AG04449 (cell line): ENCODE results near the gene RFTN2.

Experiments
- CTCF ChIA-PET: fragments of 350-600 bp; formaldehyde crosslinking; extraction: SDS; loops from one replicate; lab custom pipeline; 2021; ENCODE audit warnings: antibody characterized with exemption; lab: Yijun Ruan, JAX
- POLR2A ChIA-PET: fragments of 400-600, 350-600 bp; formaldehyde crosslinking; extraction: SDS; loops from one replicate; lab custom pipeline; 2020; ENCODE audit warnings: antibody characterized with exemption, inconsistent platforms; lab: Yijun Ruan, JAX
- DNase-seq: peaks from one replicate; pipeline ENCODE4 v3.0.0-alpha.2; 2010; ENCODE audit warnings: low read depth, low spot score
- H3K4me3 ChIP-seq: 2 replicates; pipeline ENCODE4 v1.5.1; 2011; ENCODE audit warnings: low read depth, mild to moderate bottlenecking, control low read depth, low read length
- CTCF ChIP-seq: IDR thresholded peaks from one replicate; pipeline ENCODE4 v1.5.1; 2011; ENCODE audit warnings: mild to moderate bottlenecking, moderate library complexity, low read length, control low read depth, inconsistent platforms; ENCODE audit not compliant: insufficient read depth; ENCODE audit errors: missing control alignments

The RFTN2 gene

DNA sequence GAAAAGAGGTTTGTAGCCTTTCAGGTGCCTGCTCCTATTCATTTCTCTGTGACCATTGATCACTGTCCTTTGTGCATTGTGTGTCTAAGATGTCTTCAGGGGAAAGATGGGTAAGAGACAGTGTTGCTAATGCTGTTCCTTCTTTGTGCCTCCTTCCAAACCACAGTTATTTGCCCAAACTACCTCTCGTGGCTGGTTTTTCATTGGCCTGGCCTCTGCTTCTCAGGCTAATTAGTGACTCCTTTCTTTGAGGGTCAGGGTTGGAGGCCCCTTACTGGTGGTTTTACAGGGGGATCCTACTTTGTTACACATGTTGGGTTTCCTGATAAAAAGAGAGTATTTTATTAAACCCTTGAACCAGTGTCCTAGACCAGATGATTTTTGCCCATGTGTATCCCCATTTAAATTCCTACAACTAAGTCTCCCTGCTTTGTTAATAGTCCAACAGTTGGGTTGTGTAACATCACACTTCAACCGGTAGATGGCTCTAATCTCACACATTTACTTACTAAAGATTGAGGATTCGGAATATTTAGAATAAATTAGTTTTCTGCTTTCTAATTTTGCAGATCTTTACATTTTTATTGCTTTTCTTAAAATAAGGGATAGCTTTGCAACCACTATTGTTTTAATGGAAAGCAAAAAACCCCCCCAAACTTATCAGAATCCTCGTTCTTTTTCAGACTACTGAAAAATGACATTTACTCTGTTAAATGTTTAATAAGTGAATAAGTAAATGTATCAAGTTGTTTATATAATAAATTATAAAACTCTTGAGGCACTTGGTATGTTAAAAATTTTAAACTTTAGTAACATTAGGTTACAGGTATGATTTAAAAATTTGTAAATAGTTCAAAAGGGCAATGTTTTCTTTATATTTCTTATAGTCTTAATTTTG, 32.2 kb upstream of the RFTN2 start:
- TF ChIP-seq CTCF: peak; percentile 45
- DNase-seq: no peak
- POLR2A ChIA-PET: interaction anchor here (0.6 to 1.0 kb wide), 2 partner anchors 207 to 273 kb away, joined by 3 read pairs; partner anchors contain the start of genes HSPE1 and SF3B1

GRCh38 chr2:197706839-197707207, 31.4 kb upstream of the RFTN2 start:
- POLR2A ChIA-PET: interaction anchor here (0.6 to 1.0 kb wide), 2 partner anchors 207 to 272 kb away, joined by 3 read pairs; partner anchors contain the start of genes HSPE1 and SF3B1
- TF ChIP-seq CTCF: no peak
- CTCF ChIA-PET: interaction anchor here (0.7 to 3.8 kb wide), 13 partner anchors 9 to 264 kb away, joined by 3 to 33 read pairs (median 5); partner anchors contain the start of genes HSPD1 and HSPE1

More for the DNA sequence above, 32.2 kb upstream of the RFTN2 start:
- CTCF ChIA-PET: interaction anchor here (0.9 to 3.8 kb wide), 10 partner anchors 8 to 589 kb away, joined by 3 to 33 read pairs (median 5); no protein-coding TSS in a partner anchor
- H3K4me3 ChIP-seq: peak overlapping the region; percentile 90

GRCh38 chr2:197705912-197706838, 30.8 kb upstream of the RFTN2 start:
- ChIA-PET CTCF (interaction anchor here (0.7 to 3.8 kb wide), 12 partner anchors 8 to 263 kb away, joined by 3 to 33 read pairs (median 4); partner anchors contain the start of genes HSPD1 and HSPE1), POLR2A (interaction anchor here (1.0 to 1.8 kb wide), 2 partner anchors 206 to 271 kb away, joined by 3 to 4 read pairs; partner anchors contain the start of genes HSPE1 and SF3B1)
- TF ChIP-seq CTCF: no peak
- H3K4me3 ChIP-seq: peak overlapping the region; percentile 90
- no peak for DNase-seq

More at GRCh38 chr2:197706839-197707207, 31.4 kb upstream of the RFTN2 start:
- peak overlapping the region; percentile 90 for H3K4me3 ChIP-seq
- DNase-seq: no peak

DNA sequence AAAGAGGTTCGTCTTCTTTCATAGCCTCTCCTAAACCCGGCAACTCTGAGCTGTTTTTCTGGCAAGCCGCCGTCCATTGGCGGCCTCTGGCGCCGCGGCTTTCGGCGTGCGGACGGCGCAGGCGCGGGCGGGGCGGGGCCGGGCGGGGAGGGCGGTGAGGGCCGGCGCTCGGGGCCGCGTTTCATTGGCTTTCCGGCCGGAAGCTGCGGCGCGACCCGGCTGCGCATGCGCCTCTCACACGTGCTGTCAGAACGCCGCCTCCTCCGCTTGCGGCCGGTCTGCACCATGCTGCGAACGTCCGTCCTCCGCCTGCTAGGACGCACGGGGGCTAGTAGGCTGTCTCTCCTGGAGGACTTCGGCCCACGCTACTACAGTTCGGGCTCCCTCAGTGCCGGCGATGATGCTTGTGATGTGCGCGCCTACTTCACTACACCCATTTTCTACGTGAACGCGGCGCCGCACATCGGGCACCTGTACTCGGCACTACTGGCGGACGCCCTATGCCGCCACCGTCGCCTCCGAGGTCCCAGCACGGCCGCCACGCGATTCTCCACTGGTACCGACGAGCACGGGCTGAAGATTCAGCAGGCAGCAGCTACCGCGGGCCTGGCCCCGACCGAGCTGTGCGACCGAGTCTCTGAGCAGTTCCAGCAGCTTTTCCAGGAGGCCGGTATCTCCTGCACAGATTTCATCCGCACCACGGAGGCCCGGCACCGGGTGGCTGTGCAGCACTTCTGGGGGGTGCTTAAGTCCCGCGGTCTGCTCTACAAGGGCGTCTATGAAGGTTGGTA, 29.9 kb upstream of the RFTN2 start, which contains the start of gene MARS2:
Gene MARS2, plus strand, starts transcription at position 249 of the 791 bp plus-strand sequence. Its CDS starts 37 bp downstream, at position 286.
- peak within 1 kb of the TSS; percentile 90 for H3K4me3 ChIP-seq

More for the DNA sequence above, 29.9 kb upstream of the RFTN2 start, which contains the start of gene MARS2:
- peak; percentile 29 for DNase-seq
- ChIA-PET POLR2A (interaction anchor here (1.1 to 1.8 kb wide), 2 partner anchors 189 to 270 kb away, joined by 3 to 4 read pairs; partner anchors contain the start of gene SF3B1), CTCF (interaction anchor here (1.7 to 3.8 kb wide), 2 partner anchors 24 to 74 kb away, joined by 6 to 33 read pairs; no protein-coding TSS in a partner anchor)
- no peak for TF ChIP-seq CTCF
